PFSK-1 (cell line): ENCODE measurements around the gene TUBB4A.

Source experiments
- FOXP2 ChIP-seq: optimal IDR thresholded peaks from 2 replicates; pipeline ENCODE3; 2011; ENCODE audit warnings: borderline replicate concordance, control low read depth, inconsistent platforms; ENCODE audit not compliant: insufficient read depth; ENCODE audit errors: extremely low read length, extremely low read depth
- POLR2AphosphoS5 ChIP-seq: IDR thresholded peaks from 2 replicates; pipeline ENCODE4 v1.6.1; 2012; ENCODE audit warnings: low read depth, mild to moderate bottlenecking, control low read depth, low read length, moderate library complexity
- SIN3A ChIP-seq: IDR thresholded peaks from 2 replicates; pipeline ENCODE4 v1.6.1; 2012; ENCODE audit warnings: mild to moderate bottlenecking, low read length, moderate library complexity, borderline replicate concordance; ENCODE audit not compliant: insufficient read depth
- TAF1 ChIP-seq: IDR thresholded peaks from 2 replicates; pipeline ENCODE4 v1.6.1; 2012; ENCODE audit warnings: low read length, control low read depth, borderline replicate concordance; ENCODE audit not compliant: insufficient read depth
- TF ChIP-seq, protein P1 (sequence below), 2 experiments: IDR thresholded peaks; 2 replicates each; pipeline versions ENCODE4 v1.6.1 to v1.8.0; 2011 to 2012; ENCODE audit warnings: low read depth in 2 of 2, low read length in 2 of 2, control low read depth in 1 of 2, inconsistent platforms in 1 of 2, mild to moderate bottlenecking in 1 of 2, moderate library complexity in 1 of 2; ENCODE audit not compliant: insufficient read depth in 1 of 2

TUBB4A gene

DNA sequence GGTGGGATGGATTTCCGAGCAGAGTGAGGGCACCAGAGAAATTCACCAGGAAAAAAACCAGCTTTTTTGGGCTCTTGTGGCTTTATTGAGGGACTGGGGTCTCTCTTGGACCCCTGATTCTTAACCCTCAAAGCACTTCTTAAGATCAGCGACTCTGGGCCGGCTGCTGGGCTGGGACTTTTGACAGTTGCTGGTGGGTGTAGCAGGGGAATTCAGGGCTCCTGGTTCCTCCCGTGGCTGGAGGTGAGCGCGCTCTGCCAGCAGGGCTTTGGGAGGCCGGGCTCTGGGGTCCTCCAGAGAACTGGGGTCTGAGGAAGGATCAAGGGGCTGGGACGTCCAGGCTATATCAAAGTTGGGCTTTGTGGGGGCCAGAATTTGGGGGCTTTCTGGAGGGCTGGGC lies 34.7 kb downstream of the TUBB4A start:
- TF ChIP-seq, protein P1, sequence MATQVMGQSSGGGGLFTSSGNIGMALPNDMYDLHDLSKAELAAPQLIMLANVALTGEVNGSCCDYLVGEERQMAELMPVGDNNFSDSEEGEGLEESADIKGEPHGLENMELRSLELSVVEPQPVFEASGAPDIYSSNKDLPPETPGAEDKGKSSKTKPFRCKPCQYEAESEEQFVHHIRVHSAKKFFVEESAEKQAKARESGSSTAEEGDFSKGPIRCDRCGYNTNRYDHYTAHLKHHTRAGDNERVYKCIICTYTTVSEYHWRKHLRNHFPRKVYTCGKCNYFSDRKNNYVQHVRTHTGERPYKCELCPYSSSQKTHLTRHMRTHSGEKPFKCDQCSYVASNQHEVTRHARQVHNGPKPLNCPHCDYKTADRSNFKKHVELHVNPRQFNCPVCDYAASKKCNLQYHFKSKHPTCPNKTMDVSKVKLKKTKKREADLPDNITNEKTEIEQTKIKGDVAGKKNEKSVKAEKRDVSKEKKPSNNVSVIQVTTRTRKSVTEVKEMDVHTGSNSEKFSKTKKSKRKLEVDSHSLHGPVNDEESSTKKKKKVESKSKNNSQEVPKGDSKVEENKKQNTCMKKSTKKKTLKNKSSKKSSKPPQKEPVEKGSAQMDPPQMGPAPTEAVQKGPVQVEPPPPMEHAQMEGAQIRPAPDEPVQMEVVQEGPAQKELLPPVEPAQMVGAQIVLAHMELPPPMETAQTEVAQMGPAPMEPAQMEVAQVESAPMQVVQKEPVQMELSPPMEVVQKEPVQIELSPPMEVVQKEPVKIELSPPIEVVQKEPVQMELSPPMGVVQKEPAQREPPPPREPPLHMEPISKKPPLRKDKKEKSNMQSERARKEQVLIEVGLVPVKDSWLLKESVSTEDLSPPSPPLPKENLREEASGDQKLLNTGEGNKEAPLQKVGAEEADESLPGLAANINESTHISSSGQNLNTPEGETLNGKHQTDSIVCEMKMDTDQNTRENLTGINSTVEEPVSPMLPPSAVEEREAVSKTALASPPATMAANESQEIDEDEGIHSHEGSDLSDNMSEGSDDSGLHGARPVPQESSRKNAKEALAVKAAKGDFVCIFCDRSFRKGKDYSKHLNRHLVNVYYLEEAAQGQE (IDR thresholded peaks at IDR 0.05; ENCODE audit: insufficient read depth in 1 of 2, low read depth in 2 of 2, low read length in 2 of 2): no peak

DNA sequence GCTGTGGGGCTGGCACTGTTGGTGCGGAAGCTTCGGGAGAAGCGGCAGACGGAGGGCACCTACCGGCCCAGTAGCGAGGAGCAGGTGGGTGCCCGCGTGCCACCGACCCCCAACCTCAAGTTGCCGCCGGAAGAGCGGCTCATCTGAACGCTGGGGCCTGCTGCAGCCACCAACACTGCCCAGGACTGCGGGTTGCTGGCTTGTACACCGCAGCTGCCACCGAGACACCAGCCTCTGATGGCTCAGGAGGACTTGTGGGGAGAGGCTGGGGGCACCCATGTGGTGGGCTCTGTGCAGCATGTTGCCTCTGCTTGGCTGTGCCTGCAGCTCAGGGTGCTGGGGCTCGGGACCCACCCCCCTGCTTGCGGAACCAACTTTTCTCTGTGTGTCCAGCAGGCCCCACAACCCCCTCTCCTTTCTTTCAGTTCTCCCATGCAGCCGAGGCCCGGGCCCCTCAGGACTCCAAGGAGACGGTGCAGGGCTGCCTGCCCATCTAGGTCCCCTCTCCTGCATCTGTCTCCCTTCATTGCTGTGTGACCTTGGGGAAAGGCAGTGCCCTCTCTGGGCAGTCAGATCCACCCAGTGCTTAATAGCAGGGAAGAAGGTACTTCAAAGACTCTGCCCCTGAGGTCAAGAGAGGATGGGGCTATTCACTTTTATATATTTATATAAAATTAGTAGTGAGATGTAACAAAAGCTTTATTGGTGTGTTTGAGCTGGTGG lies 35.4 kb downstream of the TUBB4A start:
- TF ChIP-seq, protein P1 (IDR thresholded peaks at IDR 0.05; ENCODE audit: insufficient read depth in 1 of 2, low read depth in 2 of 2, low read length in 2 of 2): no peak
- TF ChIP-seq POLR2AphosphoS5 (no peak), SIN3A (no peak), TAF1 (no peak), FOXP2 (no peak)

DNA sequence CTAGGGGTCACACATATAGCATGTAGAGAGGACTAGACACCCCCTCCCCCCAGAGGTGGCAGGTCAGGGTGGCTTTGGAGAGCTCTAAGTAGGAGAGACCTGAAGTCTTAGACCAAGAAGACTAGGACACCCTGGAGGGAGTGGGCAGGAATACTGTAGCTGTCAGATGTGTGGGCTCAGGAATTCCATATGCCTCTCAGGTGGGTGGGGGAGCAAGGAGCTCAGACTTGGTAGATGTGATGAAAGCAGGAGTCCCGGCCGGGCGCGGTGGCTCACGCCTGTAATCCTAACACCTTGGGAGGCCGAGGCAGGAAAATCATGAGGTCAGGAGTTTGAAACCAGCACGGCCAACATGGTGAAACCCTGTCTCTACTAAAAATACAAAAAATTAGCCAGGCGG lies 36.4 kb downstream of the TUBB4A start:
- TF ChIP-seq FOXP2: no peak

DNA sequence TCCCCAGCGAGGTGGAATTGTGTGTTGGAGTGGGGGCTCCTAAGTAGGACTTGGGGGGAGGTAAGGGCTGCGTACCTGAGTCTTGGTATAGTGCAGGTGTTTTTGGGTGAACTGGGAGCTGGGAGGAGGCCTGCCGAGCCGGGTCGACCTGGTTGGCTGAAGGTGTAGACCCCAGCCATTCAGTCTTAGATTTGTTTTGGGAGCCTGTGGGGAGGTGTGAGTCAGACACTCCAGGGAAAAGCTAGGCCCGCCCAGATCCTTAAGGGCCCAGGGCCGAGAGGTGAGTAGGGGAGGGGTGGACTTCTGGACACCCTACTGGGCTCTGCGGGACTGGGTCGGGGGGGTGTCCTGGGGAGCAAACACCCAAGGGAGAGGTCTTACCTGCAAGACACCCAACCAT lies 37.1 kb downstream of the TUBB4A start:
- TF ChIP-seq SIN3A (no peak), POLR2AphosphoS5 (no peak), TAF1 (no peak), FOXP2 (no peak)
- TF ChIP-seq, protein P1 (IDR thresholded peaks at IDR 0.05; ENCODE audit: insufficient read depth in 1 of 2, low read depth in 2 of 2, low read length in 2 of 2): no peak

DNA sequence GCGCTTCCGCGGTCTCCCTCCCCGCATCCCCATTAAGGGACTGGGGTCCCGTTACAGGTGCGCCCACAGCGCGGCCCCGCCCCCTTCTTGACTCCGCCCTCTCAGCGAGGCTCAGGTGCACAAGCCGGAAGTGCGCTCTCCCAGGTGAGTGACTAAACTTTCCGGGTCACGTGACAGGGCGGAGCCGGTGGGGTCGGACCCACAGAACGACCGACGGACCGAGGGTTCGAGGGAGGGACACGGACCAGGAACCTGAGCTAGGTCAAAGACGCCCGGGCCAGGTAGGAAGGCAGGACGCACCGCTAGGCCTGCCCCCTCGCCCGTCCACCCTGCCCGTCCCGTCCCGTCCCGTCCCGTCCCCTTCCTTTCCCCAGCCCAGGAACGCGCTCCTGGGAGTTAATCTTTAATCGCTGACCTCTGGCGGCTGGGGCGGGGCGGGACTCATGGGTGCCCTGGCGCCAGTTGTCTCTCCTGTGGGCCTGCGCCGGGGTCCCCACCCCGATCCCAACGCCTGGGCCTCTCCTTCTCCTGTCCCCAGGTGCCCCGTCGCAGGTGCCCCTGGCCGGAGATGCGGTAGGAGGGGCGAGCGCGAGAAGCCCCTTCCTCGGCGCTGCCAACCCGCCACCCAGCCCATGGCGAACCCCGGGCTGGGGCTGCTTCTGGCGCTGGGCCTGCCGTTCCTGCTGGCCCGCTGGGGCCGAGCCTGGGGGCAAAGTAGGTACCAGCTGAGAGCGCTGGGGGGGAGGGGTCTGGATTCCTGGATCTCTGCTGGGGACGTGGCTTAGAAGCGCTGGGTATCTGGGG lies 37.8 kb downstream of the TUBB4A start, which contains the start of gene CRB3:
TSS of gene CRB3 (plus strand) at position 202 of the 804 bp plus-strand sequence. CDS start at position 633, 431 bp downstream.
- no peak for TF ChIP-seq TAF1
- TF ChIP-seq POLR2AphosphoS5: no peak
- TF ChIP-seq, protein P1 (IDR thresholded peaks at IDR 0.05; ENCODE audit: insufficient read depth in 1 of 2, low read depth in 2 of 2, low read length in 2 of 2): no peak
